Embryonic facial prominence (tissue), 1 donor: ENCODE results near the gene SRRM1.
"Not testable (repeated sequence)": the region's sequence is repeated elsewhere in the genome, so short reads cannot be mapped to it uniquely, and the experiment has no call there.

Experiments
- DNase-seq: peaks from one replicate; pipeline ENCODE4 v3.0.0-alpha.2; 2016; ENCODE audit errors: extremely low spot score

Gene SRRM1

DNA sequence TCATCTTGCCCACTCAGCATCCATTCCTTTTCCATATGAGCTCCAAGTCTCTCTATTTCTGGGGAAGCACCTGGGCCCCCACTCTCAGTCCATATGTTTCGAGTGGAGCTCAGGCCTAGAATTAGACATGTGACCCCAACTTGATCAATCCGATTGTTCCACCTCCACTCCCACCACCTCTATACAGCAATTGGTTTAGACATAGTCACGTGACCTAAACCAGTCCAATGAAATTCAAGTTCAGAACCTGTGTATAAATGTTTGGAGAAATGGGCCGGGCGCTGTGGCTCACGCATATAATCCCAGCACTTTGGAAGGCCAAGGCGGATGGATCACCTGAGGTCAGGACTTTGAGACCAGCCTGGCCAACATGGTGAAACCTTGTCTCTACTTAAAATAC is 72.6 kb downstream of the SRRM1 start:
- DNase-seq, result no peak

- no peak for DNase-seq
Measured at GRCh38 chr1:24717887-24718650, 75.0 kb downstream of the SRRM1 start.

- no peak for DNase-seq
Measured at GRCh38 chr1:24720152-24720551, 77.0 kb downstream of the SRRM1 start.

- no peak for DNase-seq
Measured at GRCh38 chr1:24721533-24721932, 78.4 kb downstream of the SRRM1 start.

DNA sequence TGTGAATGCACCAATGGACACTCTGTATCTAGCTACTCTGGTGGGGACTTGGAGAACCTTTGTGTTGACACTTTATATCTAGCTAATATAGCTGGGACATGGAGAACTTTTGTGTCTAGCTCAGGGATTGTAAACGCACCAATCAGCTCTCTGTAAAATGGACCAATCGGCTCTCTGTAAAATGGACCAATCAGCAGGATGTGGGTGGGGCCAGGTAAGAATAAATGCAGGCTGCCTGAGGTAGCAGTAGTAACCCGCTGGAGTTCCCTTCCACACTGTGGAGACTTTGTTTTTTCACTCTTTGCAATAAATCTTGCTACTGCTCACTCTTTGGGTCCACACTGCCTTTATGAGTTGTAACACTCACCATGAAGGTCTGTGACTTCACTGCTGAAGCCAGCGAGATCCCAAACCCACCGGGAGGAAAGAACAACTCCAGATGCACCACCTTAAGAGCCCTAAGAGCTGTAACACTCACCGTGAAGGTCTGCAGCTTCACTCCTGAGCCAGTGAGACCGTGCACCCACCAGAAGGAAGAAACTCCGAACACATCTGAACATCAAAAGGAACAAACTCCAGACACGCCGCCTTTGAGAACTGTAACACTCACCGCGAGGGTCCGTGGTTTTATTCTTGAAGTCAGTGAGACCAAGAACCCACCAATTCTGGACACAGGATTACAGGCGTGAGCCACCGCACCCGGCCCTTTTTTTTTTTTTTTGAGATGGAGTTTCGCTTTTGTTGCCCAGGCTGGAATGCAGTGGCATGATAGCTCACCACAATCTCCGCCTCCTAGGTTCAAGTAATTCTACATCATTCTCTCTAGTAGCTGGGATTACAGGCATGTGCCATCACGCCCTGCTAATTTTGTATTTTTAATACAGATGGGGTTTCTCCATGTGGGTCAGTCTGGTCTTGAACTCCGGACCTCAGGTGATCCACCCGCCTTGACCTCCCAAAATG is 79.3 kb downstream of the SRRM1 start:
- not testable (repeated sequence) for DNase-seq
